ENCODE results near the gene KRT13. TPM values are rescaled to one million over a fixed set of nuclear protein-coding genes. Genes with fewer than 3 reads are reported as not detected.

The KRT13 gene
- total RNA-seq, 2 donors from 2014 or later: not detected

DNA sequence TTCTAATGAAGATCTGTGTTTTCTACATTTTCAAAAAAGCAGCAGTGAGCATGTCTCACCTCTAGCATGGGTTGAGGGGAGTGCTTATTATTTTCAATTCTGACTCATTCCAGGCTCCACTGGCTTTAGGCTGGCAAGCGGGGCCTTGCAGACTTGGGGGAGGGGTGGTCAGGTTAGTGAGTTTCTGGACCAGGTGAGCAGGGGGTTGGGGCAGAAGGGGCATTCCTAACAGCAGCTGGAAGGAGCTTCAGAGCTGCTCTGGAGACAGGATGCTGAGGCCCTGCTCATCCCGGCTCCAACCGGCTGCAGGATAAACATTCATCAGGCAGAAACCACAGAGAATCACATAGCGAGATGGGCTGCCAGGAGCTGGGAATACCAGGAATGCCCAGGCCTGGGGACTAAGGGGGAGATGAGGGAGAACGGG, 33.2 kb upstream of the KRT13 start:
- H3K4me3 ChIP-seq (ENCODE audit: low read length): no peak overlapping the region
- no peaks in the 10 kb centered on the region for H3K36me3 Mint-ChIP-seq (ENCODE audit: low read depth)
- H3K4me1 Mint-ChIP-seq: peaks cover 65% of the 10 kb centered on the region
- no peaks in the 10 kb centered on the region for H3K36me3 ChIP-seq (ENCODE audit: control insufficient read depth, insufficient read depth, low read length)
- H3K27ac ChIP-seq (ENCODE audit: low read depth, low read length): no peak overlapping the region
- peak overlapping the region; percentile 38 for H3K4me3 Mint-ChIP-seq
- H3K9me3 ChIP-seq (ENCODE audit: control insufficient read depth, low read length): no peaks in the 10 kb centered on the region
- peak; percentile 73 for DNase-seq
- H3K4me1 ChIP-seq (ENCODE audit: control insufficient read depth, insufficient read depth, low read length): peaks cover 20% of the 10 kb centered on the region
- H3K9me3 Mint-ChIP-seq: no peaks in the 10 kb centered on the region
- 68 to 87% methylated on average over 4 to 5 of the region's 5 CpGs for WGBS, 2 experiments (ENCODE audit: insufficient coverage in 1 of 2, insufficient read length in 1 of 2)
- H3K27me3 ChIP-seq (ENCODE audit: control insufficient read depth, insufficient read depth, low read length, poor library complexity, severe bottlenecking): no peaks in the 10 kb centered on the region
- peak overlapping the region; percentile 93 for H3K27ac Mint-ChIP-seq
- H3K27me3 Mint-ChIP-seq (ENCODE audit: insufficient read depth): no peaks in the 10 kb centered on the region
- H3K9ac ChIP-seq (ENCODE audit: extremely low read depth, low read length, poor library complexity, severe bottlenecking): no peak overlapping the region
- TF ChIP-seq, protein P1, sequence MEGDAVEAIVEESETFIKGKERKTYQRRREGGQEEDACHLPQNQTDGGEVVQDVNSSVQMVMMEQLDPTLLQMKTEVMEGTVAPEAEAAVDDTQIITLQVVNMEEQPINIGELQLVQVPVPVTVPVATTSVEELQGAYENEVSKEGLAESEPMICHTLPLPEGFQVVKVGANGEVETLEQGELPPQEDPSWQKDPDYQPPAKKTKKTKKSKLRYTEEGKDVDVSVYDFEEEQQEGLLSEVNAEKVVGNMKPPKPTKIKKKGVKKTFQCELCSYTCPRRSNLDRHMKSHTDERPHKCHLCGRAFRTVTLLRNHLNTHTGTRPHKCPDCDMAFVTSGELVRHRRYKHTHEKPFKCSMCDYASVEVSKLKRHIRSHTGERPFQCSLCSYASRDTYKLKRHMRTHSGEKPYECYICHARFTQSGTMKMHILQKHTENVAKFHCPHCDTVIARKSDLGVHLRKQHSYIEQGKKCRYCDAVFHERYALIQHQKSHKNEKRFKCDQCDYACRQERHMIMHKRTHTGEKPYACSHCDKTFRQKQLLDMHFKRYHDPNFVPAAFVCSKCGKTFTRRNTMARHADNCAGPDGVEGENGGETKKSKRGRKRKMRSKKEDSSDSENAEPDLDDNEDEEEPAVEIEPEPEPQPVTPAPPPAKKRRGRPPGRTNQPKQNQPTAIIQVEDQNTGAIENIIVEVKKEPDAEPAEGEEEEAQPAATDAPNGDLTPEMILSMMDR (conservative IDR thresholded peaks at IDR 0.05): no peak

DNA sequence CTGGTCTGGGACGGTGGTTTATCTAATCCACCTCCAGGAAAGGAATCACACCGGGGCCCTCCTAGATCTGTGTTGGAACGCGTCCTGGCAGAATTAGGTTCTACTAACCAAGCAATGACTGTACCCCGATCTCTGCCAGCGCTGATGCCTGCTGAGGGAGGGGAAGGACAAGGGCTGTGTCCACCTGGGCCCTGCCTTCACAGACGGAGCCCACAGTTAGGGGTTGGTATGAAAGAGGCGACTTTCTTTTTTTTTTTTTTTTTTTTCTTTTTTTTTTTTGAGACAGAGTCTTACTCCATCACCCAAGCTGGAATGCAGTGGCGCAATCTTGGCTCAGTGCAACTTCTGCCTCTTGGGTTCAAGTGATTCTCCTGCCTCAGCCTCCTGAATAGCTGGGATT, 32.6 kb upstream of the KRT13 start:
- Histone ChIP-seq H3K36me3 (ENCODE audit: control insufficient read depth, insufficient read depth, low read length) (no peaks in the 10 kb centered on the region), H3K9me3 (ENCODE audit: control insufficient read depth, low read length) (no peaks in the 10 kb centered on the region), H3K27me3 (ENCODE audit: control insufficient read depth, insufficient read depth, low read length, poor library complexity, severe bottlenecking) (no peaks in the 10 kb centered on the region), H3K4me3 (ENCODE audit: low read length) (no peak overlapping the region), H3K9ac (ENCODE audit: extremely low read depth, low read length, poor library complexity, severe bottlenecking) (no peak overlapping the region), H3K4me1 (ENCODE audit: control insufficient read depth, insufficient read depth, low read length) (peaks cover 20% of the 10 kb centered on the region), H3K27ac (ENCODE audit: low read depth, low read length) (no peak overlapping the region)
- Mint-ChIP-seq H3K27me3 (ENCODE audit: insufficient read depth) (no peaks in the 10 kb centered on the region), H3K36me3 (ENCODE audit: low read depth) (no peaks in the 10 kb centered on the region), H3K27ac (peak overlapping the region; percentile 88), H3K4me3 (peak overlapping the region; percentile 32), H3K4me1 (peaks cover 70% of the 10 kb centered on the region), H3K9me3 (no peaks in the 10 kb centered on the region)
- TF ChIP-seq, protein P1 (conservative IDR thresholded peaks at IDR 0.05): no peak
- no peak for DNase-seq
- WGBS, 2 experiments (ENCODE audit: insufficient coverage in 1 of 2, insufficient read length in 1 of 2): 88 to 93% methylated on average over 3 to 8 of the region's 9 CpGs

DNA sequence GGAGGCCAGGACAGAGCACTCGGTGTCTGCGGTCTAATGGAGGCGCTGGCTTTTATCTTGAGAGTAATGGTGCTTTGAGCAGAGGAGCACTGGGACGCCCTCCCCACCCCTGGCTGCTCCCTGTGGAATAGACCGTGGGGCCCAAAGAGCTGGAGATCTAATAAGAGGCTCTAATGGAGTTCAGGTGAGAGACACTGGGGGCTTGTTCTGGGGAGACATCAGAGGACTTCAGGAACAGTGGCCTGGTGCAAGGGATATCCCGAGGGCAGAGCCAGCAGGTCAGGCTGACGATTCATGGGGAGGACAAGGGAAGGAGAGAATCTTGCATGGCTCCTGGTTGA, 32.2 kb upstream of the KRT13 start:
- H3K27ac Mint-ChIP-seq: peak overlapping the region; percentile 88
- TF ChIP-seq, protein P1 (conservative IDR thresholded peaks at IDR 0.05): no peak
- H3K9me3 Mint-ChIP-seq: no peaks in the 10 kb centered on the region
- 82 to 86% methylated on average over 2 to 7 of the region's 7 CpGs for WGBS, 2 experiments (ENCODE audit: insufficient coverage in 1 of 2, insufficient read length in 1 of 2)
- Histone ChIP-seq H3K4me1 (ENCODE audit: control insufficient read depth, insufficient read depth, low read length) (peaks cover 20% of the 10 kb centered on the region), H3K36me3 (ENCODE audit: control insufficient read depth, insufficient read depth, low read length) (no peaks in the 10 kb centered on the region), H3K4me3 (ENCODE audit: low read length) (no peak overlapping the region), H3K9me3 (ENCODE audit: control insufficient read depth, low read length) (no peaks in the 10 kb centered on the region), H3K27me3 (ENCODE audit: control insufficient read depth, insufficient read depth, low read length, poor library complexity, severe bottlenecking) (no peaks in the 10 kb centered on the region), H3K9ac (ENCODE audit: extremely low read depth, low read length, poor library complexity, severe bottlenecking) (no peak overlapping the region), H3K27ac (ENCODE audit: low read depth, low read length) (no peak overlapping the region)
- H3K36me3 Mint-ChIP-seq (ENCODE audit: low read depth): no peaks in the 10 kb centered on the region
- no peaks in the 10 kb centered on the region for H3K27me3 Mint-ChIP-seq (ENCODE audit: insufficient read depth)
- H3K4me1 Mint-ChIP-seq: peaks cover 74% of the 10 kb centered on the region
- peak overlapping the region; percentile 32 for H3K4me3 Mint-ChIP-seq
- peak; percentile 68 for DNase-seq
